Measurements from ENCODE around the gene SCART1. TPM values are rescaled to one million over a fixed set of nuclear protein-coding genes. Genes with fewer than 3 reads are reported as not detected.
"Not testable (repeated sequence)": the region's sequence is repeated elsewhere in the genome, so short reads cannot be mapped to it uniquely, and the experiment has no call there.

Gene SCART1
- total RNA-seq, 1 donor from 2014 or later, result 1.4 TPM

DNA sequence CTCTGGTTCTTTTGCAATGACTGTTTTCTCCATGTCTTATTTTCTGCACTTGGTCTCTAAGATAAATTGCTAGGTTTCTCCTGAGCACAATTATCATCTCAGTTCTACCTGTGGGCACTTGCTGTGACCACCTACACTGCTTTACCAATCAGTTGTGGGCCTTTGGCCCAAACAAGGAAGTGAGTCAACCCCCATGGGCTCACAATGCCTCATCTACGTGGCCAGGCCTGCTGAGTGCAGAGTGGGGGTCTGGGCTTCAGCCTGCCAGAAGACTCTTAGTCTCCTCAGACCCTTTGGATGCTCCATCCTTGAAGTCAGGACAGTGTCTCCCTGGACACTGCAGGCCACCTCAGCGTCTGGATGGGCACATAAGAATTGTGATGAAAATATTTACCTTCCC, 20.3 kb downstream of the SCART1 start:
- DNase-seq (ENCODE audit: low read depth), result no peak

DNA sequence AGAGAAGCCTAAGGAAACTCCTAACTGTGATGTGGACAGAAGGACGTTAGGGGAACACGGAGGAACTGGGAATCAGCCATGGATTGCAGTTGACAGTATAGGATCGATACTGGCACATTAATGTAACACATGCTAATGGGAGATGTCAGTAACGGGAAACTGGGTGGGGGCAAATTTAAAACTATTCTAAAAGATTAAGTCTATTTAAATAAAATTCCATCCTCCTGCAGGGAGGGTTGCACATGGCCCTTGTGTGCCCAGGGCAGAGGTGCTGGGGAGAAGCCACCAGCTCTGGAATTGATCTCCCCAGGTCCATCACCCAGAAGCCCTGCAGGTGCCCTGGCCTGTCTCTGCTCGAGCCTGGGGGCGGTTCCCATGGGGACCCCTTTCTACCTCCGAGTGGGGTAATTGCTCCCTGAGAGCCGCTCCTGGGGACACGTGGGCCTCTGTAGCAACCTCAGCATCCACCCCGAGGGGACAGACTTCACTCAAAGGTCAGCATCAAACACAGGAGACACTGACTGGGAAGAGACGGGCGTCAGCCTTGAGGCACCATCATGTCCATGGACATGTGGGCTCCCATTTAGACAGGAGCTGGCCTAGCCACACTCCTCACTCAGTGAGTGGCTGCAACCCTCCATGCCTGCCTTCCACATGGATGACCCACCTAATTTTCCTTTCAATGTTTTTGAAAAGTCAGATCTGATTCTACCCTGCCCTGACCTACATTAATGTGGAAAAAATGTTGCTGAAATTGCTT, 21.1 kb downstream of the SCART1 start:
- DNase-seq (ENCODE audit: low read depth), result no peak

DNA sequence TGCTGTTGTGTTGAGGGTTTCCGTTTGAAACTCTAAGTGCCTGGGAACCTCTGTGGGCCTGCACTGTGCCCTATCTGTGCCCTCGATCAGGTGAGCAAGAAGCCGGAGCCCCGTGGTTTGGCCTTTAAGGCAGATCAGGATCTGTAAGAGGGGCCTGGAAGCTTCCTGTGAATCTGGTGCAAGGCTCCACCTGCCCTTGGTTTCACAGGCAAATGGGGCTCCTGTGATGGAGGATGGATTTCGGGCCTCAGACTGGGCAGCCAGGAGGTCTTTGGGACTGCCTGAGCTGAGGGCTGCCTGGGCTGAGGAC, 21.6 kb downstream of the SCART1 start:
- no peak for DNase-seq (ENCODE audit: low read depth)

DNA sequence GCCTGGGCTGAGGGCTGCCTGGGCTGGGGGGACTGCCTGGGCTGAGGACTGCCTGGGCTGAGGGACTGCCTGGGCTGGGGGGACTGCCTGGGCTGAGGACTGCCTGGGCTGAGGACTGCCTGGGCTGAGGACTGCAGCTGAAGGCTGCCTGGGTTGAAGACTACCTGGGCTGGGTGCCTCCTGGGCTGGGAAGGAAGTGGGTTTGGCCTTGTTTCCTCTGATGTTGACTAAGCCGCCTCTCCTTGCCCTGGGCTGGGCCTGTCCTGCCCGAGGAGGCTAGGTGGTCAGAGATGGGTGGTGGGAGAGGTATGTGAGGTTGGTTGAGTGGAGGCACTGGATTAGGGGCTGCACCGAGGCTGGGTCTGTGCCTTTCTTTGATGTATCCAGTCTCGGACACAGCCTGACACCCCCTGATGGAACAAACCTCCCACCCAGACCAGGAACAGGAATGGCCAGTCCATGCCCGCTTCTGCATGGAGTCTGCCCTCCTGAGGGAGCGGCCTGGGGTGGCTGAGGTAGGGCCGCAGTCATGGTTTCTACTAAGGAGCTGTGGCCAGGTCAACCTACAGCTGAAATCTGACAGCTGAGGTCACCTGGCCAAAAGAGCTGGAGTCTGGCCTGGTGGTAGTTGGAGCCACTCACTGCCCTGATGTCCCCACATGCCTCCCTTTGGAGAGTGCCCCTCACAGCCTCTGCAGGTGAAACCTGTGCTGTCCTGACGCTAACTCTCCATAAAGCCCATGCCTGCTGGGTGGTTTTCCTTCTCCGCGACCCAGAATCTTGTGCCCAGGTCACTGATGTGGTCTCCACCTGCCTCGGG, 22.3 kb downstream of the SCART1 start:
- no peak for DNase-seq (ENCODE audit: low read depth)

DNA sequence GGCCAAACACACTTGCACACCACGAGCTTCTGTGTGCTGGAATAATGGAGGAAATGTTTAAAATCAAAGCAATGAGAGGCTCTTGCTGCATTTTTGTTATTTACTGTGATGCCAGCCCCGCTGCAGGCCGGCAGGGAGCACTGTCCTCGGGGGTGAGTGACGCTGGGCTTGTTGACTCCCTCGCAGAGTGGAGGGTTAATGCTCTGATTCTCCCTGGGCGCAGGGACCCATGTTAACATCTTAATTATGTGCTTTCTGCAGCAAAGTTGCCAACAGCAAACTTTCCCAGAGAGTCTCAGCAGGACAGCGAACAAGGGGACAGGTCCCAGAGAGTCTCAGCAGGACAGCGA, 22.9 kb downstream of the SCART1 start:
- DNase-seq (ENCODE audit: low read depth), result no peak

DNA sequence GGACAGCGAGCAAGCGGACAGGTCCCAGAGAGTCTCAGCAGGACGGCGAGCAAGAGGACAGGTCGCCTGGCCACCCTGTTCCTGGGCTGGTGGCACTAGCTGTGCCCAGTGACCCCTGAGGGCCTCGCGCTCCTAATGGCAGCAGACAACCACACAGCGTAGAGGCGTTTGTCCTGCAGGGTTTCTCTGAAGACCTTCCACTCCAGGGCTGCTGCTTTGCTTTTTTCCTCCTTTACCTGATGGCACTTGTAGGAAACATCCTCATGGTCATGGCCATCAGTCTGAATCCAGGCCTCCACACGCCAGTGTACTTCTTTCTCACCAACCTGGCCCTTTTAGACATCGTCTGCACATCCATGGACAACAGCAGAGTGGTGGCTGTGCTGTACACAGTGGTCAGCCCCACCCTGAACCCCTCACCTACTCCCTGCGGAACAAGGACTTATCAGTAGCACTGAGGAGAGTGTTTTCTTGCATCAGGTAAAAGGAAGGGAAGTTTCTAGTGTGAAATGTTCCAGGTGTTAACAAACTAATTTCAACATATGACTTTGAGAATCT, 27.4 kb downstream of the SCART1 start:
- no peak for DNase-seq (ENCODE audit: low read depth)

DNA sequence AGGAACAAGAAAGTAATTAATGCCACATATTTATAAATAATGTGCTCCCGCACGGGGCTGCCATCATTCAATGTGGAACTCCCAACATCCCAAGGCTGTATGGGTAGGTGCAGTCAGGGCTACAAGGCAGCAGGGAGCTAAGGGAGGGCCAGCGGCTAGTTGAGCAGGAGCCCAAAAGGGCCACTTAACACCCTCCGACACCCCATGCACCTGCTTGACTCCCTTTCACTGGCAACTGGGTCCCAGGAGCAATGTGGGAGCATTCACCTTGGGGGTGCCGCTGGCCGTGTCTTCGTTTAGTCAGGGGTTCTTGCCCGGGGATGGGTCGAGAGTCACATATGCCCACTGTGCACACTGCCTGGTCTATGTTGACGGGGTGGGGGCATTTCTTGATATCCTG, 27.9 kb downstream of the SCART1 start:
- no peak for DNase-seq (ENCODE audit: low read depth)

DNA sequence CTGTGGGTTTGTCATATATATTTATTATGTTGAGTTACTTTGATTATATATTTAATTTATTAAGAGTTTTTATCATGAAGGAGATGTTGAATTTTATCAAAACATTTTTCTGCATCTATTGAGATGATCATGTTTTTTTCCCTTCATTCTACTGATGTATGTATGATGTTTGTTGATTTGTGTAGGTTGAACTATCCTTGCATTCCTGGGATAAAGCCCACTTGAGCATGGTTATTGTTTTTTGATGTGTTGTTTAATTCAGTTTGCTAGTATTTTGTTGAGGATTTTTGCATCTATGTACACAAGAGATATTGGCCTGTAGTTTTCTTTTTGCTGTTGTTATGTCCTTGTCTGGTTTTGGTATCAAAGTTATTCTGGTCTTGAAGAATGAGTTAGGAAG, 31.1 kb downstream of the SCART1 start:
- DNase-seq (ENCODE audit: low read depth), result no peak

DNA sequence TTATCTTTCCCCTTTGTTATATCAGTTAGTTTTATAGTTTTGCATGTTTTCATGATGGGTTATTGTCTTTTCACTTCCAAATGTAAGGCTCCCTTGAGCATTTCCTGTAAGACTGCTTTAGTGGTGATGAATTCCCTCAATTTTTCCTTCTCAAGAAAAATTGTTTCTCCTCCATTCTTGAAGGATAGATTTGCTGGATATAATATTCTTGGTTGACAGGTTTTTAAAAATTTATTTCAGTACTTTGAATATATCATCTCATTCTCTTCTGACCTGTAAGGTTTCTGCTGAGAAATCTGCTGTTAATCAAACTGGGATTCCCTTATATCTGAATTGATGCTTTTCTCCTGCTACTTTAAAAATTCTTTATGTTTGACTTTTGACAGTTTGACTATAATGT, 33.3 kb downstream of the SCART1 start:
- DNase-seq (ENCODE audit: low read depth), result no peak

DNA sequence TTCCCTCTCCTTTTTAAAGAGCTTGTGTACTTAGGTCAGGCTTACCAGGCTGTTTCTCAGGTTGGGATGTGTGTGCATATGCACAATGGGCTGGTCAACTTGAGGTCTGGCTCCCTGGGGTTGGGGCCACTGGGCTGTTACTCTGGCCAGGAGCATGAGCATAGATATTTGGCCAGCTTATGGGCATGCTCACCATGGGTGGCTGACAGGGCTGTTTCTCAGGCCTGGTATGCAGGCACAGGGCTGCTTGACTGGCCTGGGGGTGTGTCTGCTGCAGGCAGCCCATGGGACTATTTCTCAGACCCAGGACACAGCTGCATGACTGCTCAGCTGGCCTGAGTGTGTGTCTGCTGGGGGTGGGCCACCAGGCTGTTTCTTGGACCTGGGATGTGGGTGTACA, 34.6 kb downstream of the SCART1 start:
- no peak for DNase-seq (ENCODE audit: low read depth)

DNA sequence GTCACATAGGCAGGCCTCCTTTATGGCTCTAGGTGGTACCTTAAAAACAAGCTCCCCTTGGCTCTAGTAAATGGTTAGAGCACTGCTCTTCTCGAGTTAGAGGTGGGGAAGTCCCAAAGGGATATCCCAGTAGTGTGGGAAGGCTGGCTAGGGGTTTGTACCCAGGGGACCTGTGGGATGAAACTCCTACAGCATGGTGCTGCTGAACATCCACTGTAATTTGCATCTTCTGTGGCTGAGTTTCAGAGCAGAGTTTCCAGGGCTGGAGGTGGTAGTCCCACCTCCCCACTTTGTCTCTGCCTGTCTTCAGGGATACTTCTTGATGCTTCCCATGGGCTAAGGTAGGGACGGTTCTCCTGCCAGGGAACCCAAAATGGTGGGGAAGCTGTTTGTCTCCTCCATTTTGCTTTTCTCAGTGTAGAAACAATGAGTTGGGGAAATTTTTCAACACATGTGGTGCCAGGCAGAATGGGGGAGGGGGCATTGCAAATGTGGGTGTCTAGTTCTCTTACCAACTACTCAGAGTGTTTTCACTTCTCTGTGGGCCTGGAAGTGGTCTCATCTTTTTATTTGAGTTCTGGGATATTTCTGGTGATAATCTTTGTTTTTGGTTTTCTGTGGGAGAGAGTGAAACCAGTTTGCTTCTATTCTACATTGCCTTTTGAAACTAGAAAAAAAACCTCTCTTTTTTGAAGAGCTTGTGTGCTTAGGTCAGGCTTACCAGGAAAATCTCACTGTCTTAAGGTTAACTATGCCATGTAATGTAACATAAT, 36.3 kb downstream of the SCART1 start:
- DNase-seq (ENCODE audit: low read depth), result no peak

DNA sequence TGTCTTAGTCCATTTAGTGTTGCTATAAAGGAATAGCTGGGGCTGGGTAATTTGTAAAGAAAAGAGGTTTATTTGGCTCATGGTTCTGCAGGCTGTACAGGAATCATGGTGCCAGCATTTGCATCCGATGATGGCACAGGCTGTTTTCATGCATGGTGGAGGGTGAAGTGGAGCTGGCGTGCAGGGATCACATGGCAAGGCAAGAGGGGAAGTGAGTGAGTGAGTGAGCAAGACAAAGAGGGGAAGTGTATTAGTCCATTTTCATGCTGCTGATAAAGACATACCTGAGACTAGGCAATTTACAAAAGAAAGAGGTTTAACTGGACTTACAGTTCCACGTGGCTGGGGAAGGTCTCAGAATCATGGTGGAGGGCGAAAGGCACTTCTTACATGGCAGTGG, 39.8 kb downstream of the SCART1 start:
- not testable (repeated sequence) for DNase-seq (ENCODE audit: low read depth)

DNA sequence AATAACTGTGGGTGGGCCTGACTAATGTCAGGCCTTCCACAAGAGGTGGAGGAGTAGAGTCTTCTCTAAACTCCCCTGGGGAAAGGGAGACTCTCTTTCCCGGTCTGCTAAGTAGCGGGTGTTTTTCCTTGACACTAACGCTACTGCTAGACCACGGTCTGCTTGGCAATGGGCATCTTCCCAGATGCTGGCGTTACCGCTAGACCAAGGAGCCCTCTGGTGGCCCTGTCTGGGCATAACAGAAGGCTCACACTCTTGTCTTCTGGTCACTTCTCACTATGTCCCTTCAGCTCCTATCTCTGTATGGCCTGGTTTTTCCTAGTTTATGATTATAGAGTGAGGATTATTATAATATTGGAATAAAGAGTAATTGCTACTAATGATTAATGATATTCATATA, 43.6 kb downstream of the SCART1 start:
- not testable (repeated sequence) for DNase-seq (ENCODE audit: low read depth)

DNA sequence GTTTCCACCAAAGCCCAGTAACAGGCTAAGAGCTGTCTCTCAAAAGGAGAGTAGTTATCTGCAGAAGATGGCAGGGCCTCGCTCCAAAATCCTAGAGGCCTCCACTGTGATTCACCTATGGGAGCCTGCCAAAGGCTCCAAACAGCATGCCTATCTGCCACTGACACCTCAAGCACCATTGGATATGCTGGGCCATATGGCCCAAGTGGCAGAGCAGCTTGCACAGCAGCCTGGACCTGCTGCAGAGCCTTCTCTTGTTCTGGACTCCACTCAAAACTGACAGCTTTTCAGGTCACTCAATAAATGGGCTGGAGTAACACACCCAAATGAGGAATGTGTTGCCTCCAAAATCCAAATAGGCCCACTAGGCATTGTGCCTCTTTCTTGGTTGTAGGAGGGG, 45.4 kb downstream of the SCART1 start:
- DNase-seq (ENCODE audit: low read depth), result not testable (repeated sequence)

DNA sequence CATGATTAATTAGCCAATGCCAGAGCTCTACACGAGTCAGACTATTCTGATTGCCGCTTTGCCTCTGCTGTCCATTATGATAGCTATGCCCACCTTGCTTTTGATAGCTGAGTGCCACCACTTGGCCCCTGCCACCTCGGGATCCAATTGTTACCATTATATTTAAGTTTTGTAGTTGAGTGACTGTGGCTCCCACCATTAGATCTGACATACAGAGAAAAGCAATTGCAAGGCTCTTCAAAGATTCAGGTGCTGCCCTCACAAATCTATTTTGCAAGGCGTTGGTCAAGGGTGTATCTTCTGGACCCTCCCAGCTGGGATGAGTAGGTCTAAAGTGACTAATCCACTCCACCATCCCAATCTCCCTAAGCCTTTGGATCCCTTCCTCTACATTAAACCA, 47.2 kb downstream of the SCART1 start:
- DNase-seq (ENCODE audit: low read depth), result not testable (repeated sequence)

DNA sequence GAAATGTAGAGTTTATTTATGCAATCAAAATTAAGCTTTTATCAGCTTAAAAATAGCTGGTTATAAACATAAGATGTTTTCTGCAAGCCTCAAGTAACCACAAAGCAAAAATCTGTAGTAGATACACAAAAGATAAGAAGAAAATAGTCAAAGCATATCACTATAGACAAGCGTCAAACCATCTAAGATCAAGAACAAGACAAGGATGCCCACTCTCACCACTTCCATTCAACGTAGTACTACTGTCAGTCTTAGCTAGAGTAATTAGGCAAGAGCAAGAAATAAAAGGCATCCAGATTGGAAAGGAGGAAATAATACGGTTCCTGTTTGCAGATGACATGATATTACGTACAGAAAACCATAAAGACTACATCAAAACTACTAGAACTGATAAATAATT, 56.0 kb downstream of the SCART1 start:
- no peak for DNase-seq (ENCODE audit: low read depth)

DNA sequence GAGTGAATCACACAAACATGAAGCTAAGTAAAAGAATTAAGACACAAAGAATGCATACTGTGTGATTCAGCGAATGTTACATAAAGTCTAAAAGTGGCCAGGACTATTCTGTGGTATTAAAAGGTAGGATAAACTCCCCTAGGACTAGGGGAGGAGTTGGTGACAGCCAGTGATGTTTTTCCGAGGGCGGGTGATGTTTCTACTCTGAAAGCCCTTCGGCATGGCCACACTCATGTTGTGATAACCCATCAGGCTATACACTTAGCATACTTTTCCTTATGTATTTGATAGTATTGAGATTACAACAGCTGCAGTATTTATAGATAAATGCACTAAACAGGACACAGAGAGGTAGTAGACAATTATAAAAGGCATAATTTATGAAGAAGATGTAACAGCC, 57.7 kb downstream of the SCART1 start:
- DNase-seq (ENCODE audit: low read depth), result no peak

DNA sequence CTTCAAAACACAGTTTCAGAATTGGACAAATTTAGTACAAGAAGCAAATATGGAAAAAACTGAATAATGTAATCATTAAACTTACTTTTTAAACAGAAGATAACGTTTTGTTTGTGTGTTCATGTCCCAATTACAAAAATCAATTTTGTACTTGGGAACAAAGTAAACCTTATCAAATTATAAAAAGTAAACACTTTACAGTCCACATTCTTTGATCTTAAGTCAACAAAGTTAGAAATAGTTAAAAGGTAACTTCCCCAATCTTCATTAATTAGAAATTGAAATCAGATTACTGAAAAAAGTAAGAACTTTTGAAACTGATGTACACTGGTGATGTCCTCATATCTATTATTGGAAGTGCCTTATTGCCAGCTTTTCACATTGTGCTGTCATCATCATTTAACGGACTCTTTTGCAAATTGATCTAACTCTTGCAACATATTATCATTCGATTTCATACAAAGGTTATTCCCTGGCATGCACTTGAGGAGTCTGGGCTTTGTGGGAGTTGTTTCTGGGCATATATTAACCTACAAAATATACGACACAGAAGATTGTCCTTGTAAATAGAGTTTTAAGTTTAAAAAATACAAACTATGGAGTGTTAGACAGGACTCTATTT, 58.3 kb downstream of the SCART1 start:
- no peak for DNase-seq (ENCODE audit: low read depth)

DNA sequence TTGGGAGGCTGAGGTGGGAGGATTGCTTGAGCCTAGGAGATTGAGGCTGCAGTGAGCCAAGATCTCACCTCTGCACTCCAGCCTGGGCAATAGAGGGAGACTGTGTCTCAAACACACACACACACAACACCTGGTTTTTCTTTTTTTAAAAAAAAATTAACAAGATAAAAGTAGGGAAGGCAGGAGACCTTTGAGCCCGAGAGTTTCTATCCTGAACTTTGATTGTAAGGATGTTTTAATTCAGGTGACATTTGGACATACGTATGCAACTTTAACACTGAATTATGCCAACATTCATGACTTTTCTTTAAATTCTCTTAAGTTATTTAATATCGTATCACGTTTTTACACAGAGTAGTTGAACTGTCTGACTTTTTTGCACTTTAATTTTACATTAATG, 61.7 kb downstream of the SCART1 start:
- no peak for DNase-seq (ENCODE audit: low read depth)

DNA sequence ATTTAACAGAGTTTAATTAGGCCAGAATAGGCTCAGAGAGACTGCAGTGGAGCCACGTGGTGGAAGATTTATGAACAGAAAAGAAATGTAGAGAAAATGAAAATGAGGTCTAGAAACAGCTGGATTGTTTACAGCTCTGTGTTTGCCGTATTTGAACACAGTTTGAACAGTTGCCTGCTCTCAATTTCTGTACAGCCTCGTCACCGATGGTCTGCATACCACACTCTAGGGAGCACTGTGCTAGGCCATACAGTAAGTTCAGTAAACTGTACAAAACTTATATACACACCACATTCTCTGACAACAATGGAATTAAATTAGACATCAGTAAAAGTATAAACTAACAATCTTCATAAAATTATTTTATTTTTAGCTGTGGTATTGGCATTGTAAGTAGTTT, 62.3 kb downstream of the SCART1 start:
- DNase-seq (ENCODE audit: low read depth), result no peak

DNA sequence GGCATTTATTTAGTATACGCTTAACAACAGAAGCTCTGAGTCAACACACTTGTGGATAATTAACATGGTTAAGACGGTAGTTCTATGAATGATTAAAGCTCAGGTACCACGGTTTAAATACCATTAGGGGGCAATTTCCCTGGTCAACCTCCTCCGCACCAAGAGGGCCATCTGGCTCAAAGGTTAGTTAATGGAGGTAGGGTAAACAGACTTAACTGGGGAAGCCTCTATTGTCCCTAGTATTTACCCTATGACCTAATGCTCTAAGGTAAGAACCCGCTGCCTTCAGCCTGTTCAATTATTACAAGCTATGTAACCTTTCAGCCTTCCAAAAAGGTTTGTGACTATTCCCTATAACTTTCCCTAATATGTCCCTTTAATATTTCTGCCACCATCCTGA, 64.8 kb downstream of the SCART1 start:
- DNase-seq (ENCODE audit: low read depth), result peak; percentile 4
